DOHH2 (cell line): Measurements from ENCODE around the gene WBP2.

Experiments
- H3F3A ChIP-seq: fragments of 200-600 bp; sonication (generic), shearing (Covaris generic); 2 replicates; pipeline ENCODE4 v1.6.0; 2016; ENCODE audit warnings: antibody characterized with exemption, mild to moderate bottlenecking; ENCODE audit not compliant: control insufficient read depth, insufficient read depth
- H3K27ac ChIP-seq: fragments of 200-600 bp; sonication (generic); 2 replicates; pipeline ENCODE4 v1.5.1; 2014; ENCODE audit warnings: low read depth, mild to moderate bottlenecking, low read length, moderate library complexity
- H3K27me3 ChIP-seq: fragments of 200-600 bp; sonication (generic); 2 replicates; pipeline ENCODE4 v1.6.1; 2014; ENCODE audit warnings: mild to moderate bottlenecking, low read length, mixed read lengths; ENCODE audit not compliant: control insufficient read depth
- H3K36me3 ChIP-seq: fragments of 200-600 bp; sonication (generic); 2 replicates; pipeline ENCODE4 v1.6.1; 2014; ENCODE audit warnings: mild to moderate bottlenecking, low read length, moderate library complexity, mixed read lengths; ENCODE audit not compliant: control insufficient read depth
- H3K4me1 ChIP-seq: fragments of 200-600 bp; sonication (generic); 2 replicates; pipeline ENCODE4 v1.6.1; 2014; ENCODE audit warnings: mild to moderate bottlenecking, low read length, mixed read lengths; ENCODE audit not compliant: control insufficient read depth
- H3K4me2 ChIP-seq: fragments of 200-600 bp; sonication (generic); 2 replicates; pipeline ENCODE4 v1.6.0; 2014; ENCODE audit warnings: mild to moderate bottlenecking, low read length, moderate library complexity
- H3K4me3 ChIP-seq: fragments of 200-600 bp; sonication (generic); 2 replicates; pipeline ENCODE4 v1.5.1; 2014; ENCODE audit warnings: mild to moderate bottlenecking, low read length, mixed read lengths
- H3K79me2 ChIP-seq: fragments of 200-600 bp; sonication (generic); 2 replicates; pipeline ENCODE4 v1.6.1; 2014; ENCODE audit warnings: mild to moderate bottlenecking, low read length, mixed read lengths; ENCODE audit not compliant: control insufficient read depth
- H3K9me2 ChIP-seq: fragments of 200-600 bp; sonication (generic); replicated peaks from 2 replicates; pipeline ENCODE4 v1.6.1; 2014; ENCODE audit warnings: mild to moderate bottlenecking, low read length, mixed read lengths; ENCODE audit not compliant: control insufficient read depth
- H3K9me3 ChIP-seq: fragments of 200-600 bp; sonication (generic); 2 replicates; pipeline ENCODE4 v1.6.1; 2014; ENCODE audit warnings: antibody characterized with exemption, low read length, mixed read lengths; ENCODE audit not compliant: control insufficient read depth, insufficient read depth
- H4K20me1 ChIP-seq: fragments of 200-600 bp; sonication (generic); 2 replicates; pipeline ENCODE4 v1.6.0; 2014; ENCODE audit warnings: low read depth, mild to moderate bottlenecking, antibody characterized with exemption, low read length, moderate library complexity; ENCODE audit not compliant: control insufficient read depth, insufficient read depth
- EZH2phosphoT487 ChIP-seq: fragments of 200-600 bp; sonication (generic); IDR thresholded peaks from 2 replicates; pipeline ENCODE4 v1.6.1; 2017; ENCODE audit warnings: borderline replicate concordance, mild to moderate bottlenecking, antibody characterized with exemption, low read length, moderate library complexity, mixed read lengths
- TF ChIP-seq, protein P1 (sequence below): fragments of 200-600 bp; sonication (generic); IDR thresholded peaks from one replicate; pipeline ENCODE4 v1.5.1; 2014; ENCODE audit warnings: antibody characterized with exemption, mild to moderate bottlenecking, low read depth, low read length; ENCODE audit not compliant: poor library complexity, severe bottlenecking

Gene WBP2

GRCh38 chr17:75820094-75821080, 34.7 kb downstream of the WBP2 start:
- Histone ChIP-seq H3F3A (no peaks in the 10 kb centered on the region), H4K20me1 (no peaks in the 10 kb centered on the region), H3K4me2 (no peak overlapping the region), H3K4me3 (no peak overlapping the region), H3K79me2 (no peaks in the 10 kb centered on the region), H3K9me3 (no peaks in the 10 kb centered on the region), H3K27ac (no peak overlapping the region), H3K4me1 (no peaks in the 10 kb centered on the region), H3K27me3 (no peaks in the 10 kb centered on the region), H3K36me3 (peaks cover 80% of the 10 kb centered on the region), H3K9me2 (no peaks in the 10 kb centered on the region)
- no peak for TF ChIP-seq EZH2phosphoT487
- TF ChIP-seq, protein P1, sequence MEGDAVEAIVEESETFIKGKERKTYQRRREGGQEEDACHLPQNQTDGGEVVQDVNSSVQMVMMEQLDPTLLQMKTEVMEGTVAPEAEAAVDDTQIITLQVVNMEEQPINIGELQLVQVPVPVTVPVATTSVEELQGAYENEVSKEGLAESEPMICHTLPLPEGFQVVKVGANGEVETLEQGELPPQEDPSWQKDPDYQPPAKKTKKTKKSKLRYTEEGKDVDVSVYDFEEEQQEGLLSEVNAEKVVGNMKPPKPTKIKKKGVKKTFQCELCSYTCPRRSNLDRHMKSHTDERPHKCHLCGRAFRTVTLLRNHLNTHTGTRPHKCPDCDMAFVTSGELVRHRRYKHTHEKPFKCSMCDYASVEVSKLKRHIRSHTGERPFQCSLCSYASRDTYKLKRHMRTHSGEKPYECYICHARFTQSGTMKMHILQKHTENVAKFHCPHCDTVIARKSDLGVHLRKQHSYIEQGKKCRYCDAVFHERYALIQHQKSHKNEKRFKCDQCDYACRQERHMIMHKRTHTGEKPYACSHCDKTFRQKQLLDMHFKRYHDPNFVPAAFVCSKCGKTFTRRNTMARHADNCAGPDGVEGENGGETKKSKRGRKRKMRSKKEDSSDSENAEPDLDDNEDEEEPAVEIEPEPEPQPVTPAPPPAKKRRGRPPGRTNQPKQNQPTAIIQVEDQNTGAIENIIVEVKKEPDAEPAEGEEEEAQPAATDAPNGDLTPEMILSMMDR: no peak

GRCh38 chr17:75819678-75820077, 35.5 kb downstream of the WBP2 start:
- H3K9me3 ChIP-seq: no peaks in the 10 kb centered on the region

DNA sequence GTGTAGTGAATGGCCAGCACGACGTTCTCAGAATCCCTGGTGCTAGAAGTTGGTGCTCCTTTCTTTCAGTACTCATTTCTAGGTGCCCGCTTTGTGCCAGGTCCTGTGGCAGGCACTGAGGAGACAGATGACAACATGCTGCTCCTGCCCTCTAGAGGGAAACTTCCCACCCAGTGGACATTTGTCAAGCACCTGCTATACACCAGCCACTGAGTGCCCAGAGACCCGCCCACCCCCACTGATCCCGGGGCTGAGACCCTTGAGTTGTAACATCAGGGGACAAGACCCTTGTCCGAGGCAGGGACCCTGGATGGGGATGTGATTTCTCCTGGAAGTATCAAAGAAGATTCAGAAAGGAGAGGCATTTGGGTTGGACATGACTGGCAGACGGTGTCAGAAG, 36.0 kb downstream of the WBP2 start:
- H3K4me2 ChIP-seq: no peak overlapping the region
- H3K27me3 ChIP-seq: no peaks in the 10 kb centered on the region
- no peak overlapping the region for H3K27ac ChIP-seq
- H3K9me2 ChIP-seq: no peaks in the 10 kb centered on the region
- H3K4me3 ChIP-seq: no peak overlapping the region
- H3K36me3 ChIP-seq: peaks cover 80% of the 10 kb centered on the region
- no peaks in the 10 kb centered on the region for H3K4me1 ChIP-seq
- H3K79me2 ChIP-seq: no peaks in the 10 kb centered on the region
- TF ChIP-seq EZH2phosphoT487: no peak
- TF ChIP-seq, protein P1: no peak
- H4K20me1 ChIP-seq: no peaks in the 10 kb centered on the region
- H3F3A ChIP-seq: no peaks in the 10 kb centered on the region
- H3K9me3 ChIP-seq: no peaks in the 10 kb centered on the region

More at GRCh38 chr17:75819678-75820077, 35.5 kb downstream of the WBP2 start:
- H3K36me3 ChIP-seq: peaks cover 80% of the 10 kb centered on the region
- no peaks in the 10 kb centered on the region for H3K4me1 ChIP-seq
- H3K27me3 ChIP-seq: no peaks in the 10 kb centered on the region
- no peak overlapping the region for H3K4me2 ChIP-seq
- TF ChIP-seq EZH2phosphoT487: no peak
- TF ChIP-seq, protein P1: no peak
- no peaks in the 10 kb centered on the region for H3F3A ChIP-seq
- H3K9me2 ChIP-seq: no peaks in the 10 kb centered on the region
- H4K20me1 ChIP-seq: no peaks in the 10 kb centered on the region
- no peak overlapping the region for H3K4me3 ChIP-seq
- H3K79me2 ChIP-seq: no peaks in the 10 kb centered on the region
- H3K27ac ChIP-seq: no peak overlapping the region
